GM18519 (cell line): ENCODE data around the gene ATPAF1.
"Not testable (repeated sequence)": the region's sequence is repeated elsewhere in the genome, so short reads cannot be mapped to it uniquely, and the experiment has no call there.

Experiments
- ATAC-seq: cut with Tn5 transposase; IDR thresholded peaks from one replicate; pipeline ENCODE4 v1.9.1; 2021; ENCODE audit warnings: mild to moderate bottlenecking, moderate library complexity; ENCODE audit not compliant: unreplicated experiment, low FRiP score

Gene ATPAF1

GRCh38 chr1:46651152-46651551, 17.0 kb downstream of the ATPAF1 start:
- not testable (repeated sequence) for ATAC-seq

DNA sequence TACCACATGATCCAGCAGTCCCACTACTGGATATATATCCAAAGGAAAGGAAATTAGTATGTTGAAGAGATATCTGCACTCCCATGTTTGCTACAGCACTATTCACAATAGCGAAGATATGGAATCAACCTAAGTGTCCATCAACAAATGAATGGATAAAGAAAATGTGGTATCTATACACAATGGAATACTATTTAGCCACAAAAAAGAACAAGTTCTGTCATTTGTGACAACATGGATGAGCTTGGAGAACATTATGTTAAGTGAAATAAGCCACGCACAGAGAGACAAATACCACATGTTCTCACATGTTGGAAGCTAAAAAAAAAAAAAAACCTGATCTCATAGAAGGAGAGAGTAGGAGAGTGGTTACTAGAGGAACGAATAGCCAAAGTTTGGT, 17.7 kb downstream of the ATPAF1 start:
- ATAC-seq = no peak

- ATAC-seq = no peak
Observed at GRCh38 chr1:46649764-46650163, 18.4 kb downstream of the ATPAF1 start.

GRCh38 chr1:46647611-46648010, 20.6 kb downstream of the ATPAF1 start:
- no peak for ATAC-seq

- no peak for ATAC-seq
Observed at GRCh38 chr1:46646844-46647243, 21.3 kb downstream of the ATPAF1 start.

DNA sequence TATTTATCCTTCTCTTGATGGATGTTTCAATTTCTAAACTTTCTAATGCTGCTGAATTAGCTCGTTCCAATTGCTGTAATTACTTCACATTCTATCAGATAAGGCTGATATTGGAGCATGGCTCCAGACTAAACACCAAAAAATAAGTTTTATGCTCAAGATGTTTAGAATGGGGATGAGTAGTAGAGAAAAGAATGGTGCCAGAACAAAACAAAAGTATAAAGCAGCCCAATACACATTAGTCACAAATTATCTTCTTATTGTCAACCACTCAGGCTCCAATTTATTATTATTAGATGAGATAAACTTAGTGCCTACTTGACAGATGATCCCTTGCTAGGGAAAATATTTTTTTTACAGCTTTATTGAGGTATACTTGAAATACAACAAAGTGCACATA, 21.8 kb downstream of the ATPAF1 start:
- ATAC-seq = no peak

- ATAC-seq = no peak
Observed at GRCh38 chr1:46645815-46646214, 22.3 kb downstream of the ATPAF1 start.

DNA sequence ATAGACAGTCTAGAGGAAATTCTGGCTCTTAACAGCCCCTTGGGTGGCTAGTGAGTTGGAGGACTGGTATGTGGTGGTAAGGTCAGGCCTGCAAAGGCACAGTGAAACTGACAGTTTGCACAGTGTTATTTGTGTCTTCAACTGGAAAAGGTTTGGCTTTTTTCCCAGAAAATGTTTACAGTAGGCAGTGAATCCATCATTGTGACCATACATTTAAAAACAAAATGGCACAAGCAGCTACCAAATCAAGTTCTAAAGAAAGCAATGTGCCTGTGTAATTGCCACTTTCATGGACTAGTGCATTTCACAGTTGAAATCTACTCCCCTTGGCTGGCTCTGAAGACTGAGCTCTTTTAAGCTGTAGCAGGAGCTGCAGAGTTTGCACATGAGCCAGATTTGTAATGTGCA, 24.8 kb downstream of the ATPAF1 start:
- no peak for ATAC-seq

DNA sequence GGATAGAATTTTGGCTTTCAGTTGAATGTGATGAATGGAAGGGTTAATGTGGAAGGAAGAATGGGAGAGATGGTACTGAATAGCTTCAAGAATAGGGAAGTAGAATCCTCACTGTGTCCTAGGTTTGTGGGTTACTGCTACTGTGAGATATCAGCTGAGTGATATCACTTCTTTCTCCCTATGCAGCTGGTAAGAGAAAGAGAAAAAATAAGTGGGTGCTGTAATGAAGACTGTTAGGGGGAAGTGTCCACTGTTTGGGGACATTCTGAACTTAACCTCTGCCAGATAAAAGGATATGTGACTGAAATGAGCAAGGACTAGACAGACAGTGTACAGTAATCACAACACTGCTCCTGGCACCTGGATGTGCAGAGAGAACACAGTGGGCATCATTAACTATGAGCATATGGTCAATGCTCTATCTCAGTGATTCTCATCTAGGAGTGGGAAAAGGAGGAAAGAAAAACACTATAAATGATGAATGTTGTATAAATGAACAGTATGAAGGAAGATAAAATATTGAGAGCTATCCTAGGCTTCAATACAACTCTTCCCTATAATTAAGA, 26.0 kb downstream of the ATPAF1 start:
- no peak for ATAC-seq

DNA sequence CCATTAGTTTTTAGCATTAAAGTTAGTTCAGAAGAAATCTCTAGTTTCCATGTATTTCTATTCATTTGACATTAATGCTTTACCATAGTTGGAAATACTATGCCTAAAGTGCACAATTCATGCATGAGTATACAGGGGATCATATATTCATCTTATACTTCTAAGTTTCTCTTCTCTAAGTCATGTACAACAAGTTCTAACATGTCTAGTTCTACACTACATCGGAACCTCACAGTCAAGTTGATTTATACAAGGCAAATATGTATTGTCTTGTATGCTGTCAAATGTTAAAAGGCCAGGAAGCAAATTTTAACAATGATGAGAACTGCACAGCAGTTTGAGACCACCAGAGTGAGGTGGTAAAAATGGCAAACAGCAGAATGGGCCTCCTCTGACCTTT, 28.6 kb downstream of the ATPAF1 start:
- no peak for ATAC-seq

GRCh38 chr1:46638921-46639320, 29.2 kb downstream of the ATPAF1 start:
- ATAC-seq = no peak

DNA sequence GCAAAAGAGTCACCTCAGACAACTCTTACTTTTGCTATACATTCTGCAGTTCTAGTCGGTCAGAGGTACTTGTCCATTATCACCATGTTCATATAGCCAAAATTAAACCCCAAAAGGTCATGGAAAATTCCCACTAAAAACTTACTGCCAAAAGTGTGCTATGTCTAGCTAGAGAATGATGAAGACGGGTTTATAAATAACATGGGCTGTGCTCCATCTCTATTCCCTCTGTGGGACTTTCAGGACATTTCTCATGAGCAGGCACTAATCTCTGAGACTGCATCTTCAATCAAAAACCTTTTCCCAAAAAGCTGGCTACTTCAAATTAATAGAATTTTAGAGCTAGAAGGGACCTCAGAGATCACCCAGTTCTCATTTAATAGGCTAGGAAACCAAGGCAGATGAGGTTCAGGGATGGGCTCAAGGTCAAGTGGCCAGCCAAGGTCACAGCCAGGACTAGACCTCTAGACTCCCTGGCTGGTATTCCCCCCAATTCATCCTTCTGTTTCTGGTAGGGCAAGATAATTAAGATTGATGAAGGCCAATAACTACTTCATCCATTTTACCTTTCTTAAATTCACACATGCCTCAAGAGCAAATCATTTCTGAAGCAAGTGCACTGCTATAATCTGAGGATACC, 30.6 kb downstream of the ATPAF1 start:
- ATAC-seq = no peak

DNA sequence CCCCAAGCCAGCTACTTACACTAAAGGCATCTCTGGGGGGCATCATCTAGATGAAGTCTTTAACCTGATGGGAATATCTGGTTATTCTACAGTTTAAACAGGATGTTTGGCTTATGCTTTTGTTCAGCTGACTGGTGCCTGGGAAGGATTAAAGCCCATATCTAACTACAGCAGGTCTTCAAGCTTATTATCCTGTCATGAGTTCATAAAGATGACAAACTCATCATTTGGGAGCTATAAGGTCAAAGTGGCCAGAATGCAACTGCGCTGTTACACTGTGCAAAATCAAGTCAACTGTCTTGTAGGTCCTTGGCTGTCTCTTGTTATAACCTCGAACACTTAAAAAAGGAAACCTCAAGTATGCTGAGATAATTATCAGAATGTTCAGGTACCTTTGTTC, 33.0 kb downstream of the ATPAF1 start:
- ATAC-seq = no peak

DNA sequence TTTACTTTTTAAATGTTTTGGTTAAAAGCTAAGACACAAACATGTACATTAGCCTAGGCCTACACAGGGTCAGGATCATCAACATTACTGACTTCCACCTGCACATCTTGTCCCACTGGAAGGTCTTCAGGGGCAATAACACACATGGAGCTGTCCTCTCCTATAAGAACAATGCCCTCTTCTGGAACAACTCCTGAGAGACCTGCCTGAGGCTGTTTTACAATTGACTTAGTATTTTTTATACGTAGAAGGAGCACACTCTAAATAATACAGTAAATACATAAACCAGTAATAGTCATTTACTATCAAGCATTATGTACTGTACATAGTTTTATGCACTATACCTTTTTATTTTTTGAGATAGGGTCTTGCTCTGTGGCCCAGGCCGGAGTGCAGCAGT, 37.4 kb downstream of the ATPAF1 start:
- ATAC-seq = no peak

DNA sequence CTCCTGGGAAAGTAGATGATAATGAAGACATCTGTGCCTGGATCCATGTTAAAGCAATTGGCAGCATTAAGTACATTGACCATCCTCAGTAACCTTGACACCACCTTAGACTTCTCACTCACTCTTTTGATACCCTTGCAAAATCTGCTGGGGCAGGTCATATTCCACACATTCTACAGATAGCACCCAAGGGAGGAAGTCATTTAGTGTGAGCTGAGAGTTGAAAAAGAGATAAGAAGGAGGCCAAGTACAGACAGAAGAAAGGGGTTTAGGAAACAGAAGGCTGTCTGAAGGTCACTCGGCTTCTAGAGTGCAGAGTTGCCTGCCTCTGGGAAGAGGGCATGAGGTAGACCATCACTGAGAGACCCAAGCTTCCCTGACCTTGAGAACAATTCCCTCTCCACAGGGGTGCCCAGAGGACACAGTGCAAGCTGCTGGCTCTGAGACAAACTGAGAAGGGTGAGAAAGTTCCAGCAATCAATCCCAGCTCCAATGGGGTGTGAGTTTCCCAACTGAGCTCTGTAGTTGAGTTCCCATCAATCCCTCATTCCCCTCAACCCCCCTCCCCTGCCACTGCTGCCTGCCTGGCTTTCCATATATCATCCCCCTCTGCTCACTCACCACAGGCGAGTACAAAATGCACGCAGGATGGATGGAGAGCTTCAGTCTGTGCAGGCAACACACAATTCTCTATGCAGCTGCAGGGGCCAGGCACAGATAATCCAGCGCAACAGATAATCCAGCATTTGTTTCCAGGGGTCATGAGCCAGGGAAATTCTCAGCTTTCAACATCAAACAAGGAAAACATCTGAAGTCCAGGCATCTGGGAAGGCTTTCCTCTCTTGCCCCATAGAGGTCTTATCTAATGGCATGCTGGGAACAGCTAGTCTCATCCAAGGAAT, 44.2 kb downstream of the ATPAF1 start:
- ATAC-seq = no peak

- no peak for ATAC-seq
Observed at GRCh38 chr1:46622344-46622743, 45.8 kb downstream of the ATPAF1 start.

DNA sequence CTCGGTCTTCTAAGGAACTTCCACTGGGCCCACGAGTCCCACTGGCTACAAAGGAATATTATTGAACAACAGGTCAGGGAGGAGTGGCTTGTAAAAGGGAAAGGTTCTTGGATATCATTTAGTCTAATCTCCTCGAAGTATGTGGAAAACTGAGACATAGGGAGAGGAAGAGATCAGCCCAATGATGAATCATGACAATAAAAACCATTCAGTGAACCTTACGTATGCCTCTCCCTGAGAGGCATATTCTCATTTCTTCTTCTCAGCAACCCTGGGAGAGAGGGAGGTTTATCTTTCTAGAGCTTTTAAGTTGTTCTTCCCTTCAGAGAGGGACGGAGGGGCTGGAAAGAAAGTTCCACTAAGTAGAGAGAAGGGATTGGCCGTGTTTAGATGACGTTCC, 46.2 kb downstream of the ATPAF1 start:
- ATAC-seq = no peak

GRCh38 chr1:46619656-46620258, 48.4 kb downstream of the ATPAF1 start:
- ATAC-seq = no peak

DNA sequence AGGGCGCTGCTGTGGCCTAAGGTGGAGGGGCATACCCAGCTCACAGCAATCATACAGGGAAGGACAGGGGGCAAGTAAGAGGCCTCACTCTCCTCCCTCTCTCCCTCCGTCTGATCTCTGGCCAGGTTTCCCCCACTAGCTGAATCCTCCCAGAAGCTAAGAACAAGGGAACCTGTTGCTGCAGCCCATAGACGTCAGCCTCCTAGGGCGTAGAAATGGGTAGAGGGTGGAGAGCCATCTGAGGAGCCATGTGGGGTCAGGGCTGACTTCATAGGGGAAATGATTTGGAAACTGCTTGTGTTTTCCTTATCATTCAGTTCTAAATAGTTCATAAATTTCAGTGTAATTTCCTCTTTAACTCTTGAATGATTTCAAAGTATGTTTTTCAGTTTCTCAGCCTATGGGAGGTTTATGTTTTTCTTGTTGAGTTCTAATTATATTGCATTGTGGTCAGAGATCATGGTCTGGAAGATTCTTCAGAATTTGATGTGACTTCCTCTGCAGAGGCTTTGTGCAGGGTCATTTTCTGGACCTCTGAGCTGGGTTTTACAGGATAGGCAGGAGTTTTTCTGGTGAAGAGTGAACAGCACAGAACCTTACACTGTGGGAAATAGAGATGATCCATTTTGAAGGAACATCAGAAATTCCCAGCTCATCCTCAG, 49.3 kb downstream of the ATPAF1 start:
- no peak for ATAC-seq

DNA sequence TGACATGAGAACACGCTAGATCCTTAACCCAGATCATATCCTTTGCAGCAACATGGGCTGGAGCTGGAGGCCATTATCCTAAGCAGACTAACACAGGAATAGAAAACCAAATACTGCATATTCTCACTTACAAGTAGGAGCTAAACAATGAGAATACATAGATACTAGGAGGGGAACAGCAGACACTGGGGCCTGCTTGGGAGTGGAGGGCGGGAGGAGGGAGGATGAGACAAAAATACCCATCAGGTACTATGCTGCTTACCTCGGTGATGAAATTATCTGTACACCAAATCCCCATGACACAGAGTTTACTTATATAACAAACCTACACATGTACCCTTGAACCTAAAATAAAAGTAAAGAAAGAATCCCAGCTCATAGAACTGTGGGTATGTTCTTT, 50.3 kb downstream of the ATPAF1 start:
- ATAC-seq = no peak
